Suppressor macrophage treated with lipopolysaccharide for 1 hour (primary cell): ENCODE results near the gene EPGN.
A peak's percentile ranks its signal among the peaks of the same experiment; 100 is the strongest.

Experiments used
- DNase-seq, 3 donors: peaks; one replicate each; pipeline ENCODE4 v3.0.0-alpha.2; 2020 to 2022

Gene EPGN

GRCh38 chr4:74344031-74344430, 35.8 kb downstream of the EPGN start:
- DNase-seq, result no peak

GRCh38 chr4:74353858-74354257, 45.6 kb downstream of the EPGN start:
- no peak for DNase-seq

GRCh38 chr4:74357965-74358364, 49.7 kb downstream of the EPGN start:
- DNase-seq, result no peak

GRCh38 chr4:74361671-74362070, 53.4 kb downstream of the EPGN start:
- no peak for DNase-seq

- peak; percentile 18 to 63 (median 28) for DNase-seq
Measured at GRCh38 chr4:74362347-74362746, 54.1 kb downstream of the EPGN start.

- DNase-seq, result no peak
Measured at GRCh38 chr4:74364256-74364651, 56.0 kb downstream of the EPGN start.

GRCh38 chr4:74364652-74365491, 56.6 kb downstream of the EPGN start, which contains the start of gene EREG:
Gene EREG, plus strand, starts transcription at chr4:74365145. Its CDS starts 164 bp downstream, at chr4:74365309.
- DNase-seq, result peak; percentile 87 to 91 (median 91)

GRCh38 chr4:74365761-74366160, 57.5 kb downstream of the EPGN start:
- DNase-seq, result peak in 1 of 3 donors; percentile 31
